GM19023 (cell line): ENCODE results near the gene CRHR1.

ENCODE experiments used
- ATAC-seq: cut with Tn5 transposase; IDR thresholded peaks from one replicate; pipeline ENCODE4 v1.9.1; 2021; ENCODE audit warnings: mild to moderate bottlenecking, moderate library complexity; ENCODE audit not compliant: unreplicated experiment

CRHR1 gene

GRCh38 chr17:45787044-45787443, 2.9 kb downstream of the CRHR1 start:
- ATAC-seq: no peak

- no peak for ATAC-seq
These were observed 3.5 kb downstream of the CRHR1 start for GRCh38 chr17:45787656-45788055.

GRCh38 chr17:45788057-45788456, 3.9 kb downstream of the CRHR1 start:
- no peak for ATAC-seq

GRCh38 chr17:45789874-45790273, 5.8 kb downstream of the CRHR1 start:
- no peak for ATAC-seq

- ATAC-seq: no peak
These were observed 6.3 kb downstream of the CRHR1 start for GRCh38 chr17:45790296-45790922.

- ATAC-seq: no peak
These were observed 7.0 kb downstream of the CRHR1 start for GRCh38 chr17:45791041-45791582.

GRCh38 chr17:45791935-45792334, 7.8 kb downstream of the CRHR1 start:
- no peak for ATAC-seq

- ATAC-seq: no peak
These were observed 8.3 kb downstream of the CRHR1 start for GRCh38 chr17:45792437-45792836.

GRCh38 chr17:45792995-45793755, 9.1 kb downstream of the CRHR1 start:
- no peak for ATAC-seq

GRCh38 chr17:45793999-45794540, 9.9 kb downstream of the CRHR1 start:
- ATAC-seq: no peak

- no peak for ATAC-seq
These were observed 10.7 kb downstream of the CRHR1 start for GRCh38 chr17:45794840-45795239.

- no peak for ATAC-seq
These were observed 16.7 kb downstream of the CRHR1 start for GRCh38 chr17:45800816-45801215.

- ATAC-seq: no peak
These were observed 17.3 kb downstream of the CRHR1 start for GRCh38 chr17:45801421-45801820.

- no peak for ATAC-seq
These were observed 24.7 kb downstream of the CRHR1 start for GRCh38 chr17:45808845-45809244.

- ATAC-seq: no peak
These were observed 25.4 kb downstream of the CRHR1 start for GRCh38 chr17:45809499-45809898.

- ATAC-seq: no peak
These were observed 28.0 kb downstream of the CRHR1 start for GRCh38 chr17:45812102-45812501.

GRCh38 chr17:45813048-45813725, 29.1 kb downstream of the CRHR1 start:
- ATAC-seq: no peak

GRCh38 chr17:45814622-45815606, 30.8 kb downstream of the CRHR1 start:
- ATAC-seq: no peak

- no peak for ATAC-seq
These were observed 31.6 kb downstream of the CRHR1 start for GRCh38 chr17:45815752-45816151.

GRCh38 chr17:45818041-45818440, 33.9 kb downstream of the CRHR1 start:
- no peak for ATAC-seq
